ENCODE data around the gene HSPA12A.

Gene HSPA12A

GRCh38 chr10:116688741-116689495, 53.4 kb downstream of the HSPA12A start:
- DNase-seq: no peak

GRCh38 chr10:116688241-116688711, 54.1 kb downstream of the HSPA12A start:
- no peak for DNase-seq

GRCh38 chr10:116687633-116688032, 54.7 kb downstream of the HSPA12A start:
- no peak for DNase-seq

- no peak for DNase-seq
Measured at GRCh38 chr10:116686632-116687031, 55.7 kb downstream of the HSPA12A start.

GRCh38 chr10:116685807-116686206, 56.6 kb downstream of the HSPA12A start:
- DNase-seq: no peak

GRCh38 chr10:116684781-116685180, 57.6 kb downstream of the HSPA12A start:
- no peak for DNase-seq

GRCh38 chr10:116683821-116684220, 58.5 kb downstream of the HSPA12A start:
- DNase-seq: no peak

- no peak for DNase-seq
Measured at GRCh38 chr10:116683166-116683565, 59.2 kb downstream of the HSPA12A start.

GRCh38 chr10:116679351-116679750, 63.0 kb downstream of the HSPA12A start:
- DNase-seq: no peak

GRCh38 chr10:116676633-116677032, 65.7 kb downstream of the HSPA12A start:
- DNase-seq: no peak

- DNase-seq: no peak
Measured at GRCh38 chr10:116676118-116676517, 66.2 kb downstream of the HSPA12A start.

- DNase-seq: no peak
Measured at GRCh38 chr10:116674901-116675423, 67.4 kb downstream of the HSPA12A start.

- no peak for DNase-seq
Measured at GRCh38 chr10:116673866-116674265, 68.5 kb downstream of the HSPA12A start.

GRCh38 chr10:116672891-116673290, 69.5 kb downstream of the HSPA12A start:
- DNase-seq: no peak

GRCh38 chr10:116671274-116671926, 71.0 kb downstream of the HSPA12A start:
- no peak for DNase-seq

GRCh38 chr10:116670706-116671105, 71.7 kb downstream of the HSPA12A start:
- DNase-seq: no peak

GRCh38 chr10:116669832-116670644, 72.3 kb downstream of the HSPA12A start:
- DNase-seq: no peak

- no peak for DNase-seq
Measured at GRCh38 chr10:116669080-116669479, 73.3 kb downstream of the HSPA12A start.

- no peak for DNase-seq
Measured at GRCh38 chr10:116668446-116668845, 73.9 kb downstream of the HSPA12A start.

GRCh38 chr10:116668018-116668417, 74.3 kb downstream of the HSPA12A start:
- DNase-seq: no peak

GRCh38 chr10:116667484-116667883, 74.9 kb downstream of the HSPA12A start:
- DNase-seq: no peak

GRCh38 chr10:116665541-116666125, 76.7 kb downstream of the HSPA12A start:
- DNase-seq: no peak

- no peak for DNase-seq
Measured at GRCh38 chr10:116664631-116665030, 77.7 kb downstream of the HSPA12A start.

Measured in CD4-positive, alpha-beta T cell treated with Interleukin-17A for 4 hours (primary cell).